ENCODE measurements around the gene GLMP.

GRCh38 chr1:156245451-156246232 is 49.8 kb downstream of the GLMP start:
- TF ChIP-seq, protein P1, sequence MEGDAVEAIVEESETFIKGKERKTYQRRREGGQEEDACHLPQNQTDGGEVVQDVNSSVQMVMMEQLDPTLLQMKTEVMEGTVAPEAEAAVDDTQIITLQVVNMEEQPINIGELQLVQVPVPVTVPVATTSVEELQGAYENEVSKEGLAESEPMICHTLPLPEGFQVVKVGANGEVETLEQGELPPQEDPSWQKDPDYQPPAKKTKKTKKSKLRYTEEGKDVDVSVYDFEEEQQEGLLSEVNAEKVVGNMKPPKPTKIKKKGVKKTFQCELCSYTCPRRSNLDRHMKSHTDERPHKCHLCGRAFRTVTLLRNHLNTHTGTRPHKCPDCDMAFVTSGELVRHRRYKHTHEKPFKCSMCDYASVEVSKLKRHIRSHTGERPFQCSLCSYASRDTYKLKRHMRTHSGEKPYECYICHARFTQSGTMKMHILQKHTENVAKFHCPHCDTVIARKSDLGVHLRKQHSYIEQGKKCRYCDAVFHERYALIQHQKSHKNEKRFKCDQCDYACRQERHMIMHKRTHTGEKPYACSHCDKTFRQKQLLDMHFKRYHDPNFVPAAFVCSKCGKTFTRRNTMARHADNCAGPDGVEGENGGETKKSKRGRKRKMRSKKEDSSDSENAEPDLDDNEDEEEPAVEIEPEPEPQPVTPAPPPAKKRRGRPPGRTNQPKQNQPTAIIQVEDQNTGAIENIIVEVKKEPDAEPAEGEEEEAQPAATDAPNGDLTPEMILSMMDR (IDR thresholded peaks at IDR 0.05): no peak
- no peak for TF ChIP-seq EP300 (IDR thresholded peaks at IDR 0.05)

Data from tibial nerve (tissue), 4 donors.